Measurements from ENCODE around the gene ITGAL.
"Not testable (repeated sequence)": the region's sequence is repeated elsewhere in the genome, so short reads cannot be mapped to it uniquely, and the experiment has no call there.

ITGAL gene

DNA sequence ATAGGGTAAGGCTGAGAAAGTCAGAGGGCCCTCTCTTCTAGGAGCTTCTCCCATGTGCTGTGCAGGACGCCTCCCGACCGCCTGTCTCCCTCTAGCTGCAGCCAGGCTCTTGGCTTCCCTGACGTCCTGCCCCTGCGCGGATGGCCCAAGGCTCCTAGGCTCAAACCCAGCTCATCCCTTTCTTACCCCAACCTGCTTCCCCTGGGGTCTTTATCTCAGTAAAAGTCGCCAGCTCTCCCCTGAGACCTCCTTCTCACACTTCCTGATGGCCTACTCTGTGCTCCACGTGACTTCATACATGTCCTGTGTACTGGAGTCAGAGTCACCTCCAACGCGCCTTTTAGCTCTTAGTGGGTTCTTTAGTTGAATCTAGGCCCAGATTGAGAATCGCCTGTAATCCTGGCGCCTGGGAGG lies 63.2 kb downstream of the ITGAL start:
- no peak overlapping the region for H2AFZ ChIP-seq (ENCODE audit: low read length)
- H3K9ac ChIP-seq (ENCODE audit: low read length) = peak overlapping the region; percentile 94

DNA sequence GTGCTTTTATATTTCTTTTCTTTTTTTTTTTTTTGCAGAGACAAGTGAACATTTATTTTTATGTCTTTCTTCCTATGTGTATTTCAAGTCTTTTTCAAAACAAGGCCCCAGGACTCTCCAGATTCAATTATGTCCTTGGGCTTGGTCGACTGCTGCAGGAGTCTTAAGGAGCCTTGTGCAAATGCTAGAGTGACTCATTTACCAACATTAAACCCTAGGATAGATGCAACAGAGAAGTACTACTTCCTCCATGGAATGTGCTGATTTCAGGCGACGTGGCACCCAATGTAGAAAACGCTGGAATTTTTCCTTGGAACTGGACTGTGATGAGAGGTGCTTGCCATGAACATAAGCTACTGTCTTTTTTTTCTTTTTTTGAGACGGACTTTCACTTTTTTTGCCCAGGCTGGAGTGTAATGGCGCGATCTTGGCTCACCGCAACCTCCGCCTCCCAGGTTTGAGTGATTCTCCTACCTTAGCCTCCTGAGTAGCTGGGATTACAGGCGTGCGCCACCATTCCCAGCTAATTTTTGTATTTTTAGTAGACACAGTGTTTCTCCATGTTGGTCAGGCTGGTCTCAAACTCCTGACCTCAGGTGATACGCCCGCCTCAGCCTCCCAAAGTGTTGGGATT lies 64.0 kb downstream of the ITGAL start:
- H3K9me2 ChIP-seq (ENCODE audit: low read depth, low read length); H3K9me3 ChIP-seq (ENCODE audit: low read length); H3K27me3 ChIP-seq (ENCODE audit: insufficient read depth, low read length); H2AFZ ChIP-seq (ENCODE audit: low read length); H3F3A ChIP-seq (ENCODE audit: insufficient read depth, low read length); H3K79me2 ChIP-seq (ENCODE audit: insufficient read depth, low read length); H3K36me3 ChIP-seq (ENCODE audit: insufficient read depth, low read length); H4K20me1 ChIP-seq (ENCODE audit: insufficient read depth, low read length): not testable (repeated sequence)
- Histone ChIP-seq H3K27ac (ENCODE audit: low read depth, low read length, poor library complexity, severe bottlenecking) (peak overlapping the region; percentile 83), H3K4me1 (ENCODE audit: insufficient read depth, low read length, severe bottlenecking) (peaks cover 23% of the 10 kb centered on the region), H3K4me3 (ENCODE audit: low read depth, low read length, poor library complexity, severe bottlenecking) (peak overlapping the region; percentile 73), H3K4me2 (ENCODE audit: low read length) (peak overlapping the region; percentile 88), H3K9ac (ENCODE audit: low read length) (peak overlapping the region; percentile 94)

More for the DNA sequence above, 63.2 kb downstream of the ITGAL start:
- TF ChIP-seq CTCF (IDR thresholded peaks at IDR 0.05; ENCODE audit: low read length) (peak; percentile 56), EZH2 (IDR thresholded peaks at IDR 0.05; ENCODE audit: borderline replicate concordance, low read length) (no peak)
- Histone ChIP-seq H4K20me1 (ENCODE audit: insufficient read depth, low read length) (no peaks in the 10 kb centered on the region), H3K36me3 (ENCODE audit: insufficient read depth, low read length) (peaks cover 13% of the 10 kb centered on the region), H3K27me3 (ENCODE audit: insufficient read depth, low read length) (no peaks in the 10 kb centered on the region), H3K4me2 (ENCODE audit: low read length) (peak overlapping the region; percentile 88), H3K4me3 (ENCODE audit: low read depth, low read length, poor library complexity, severe bottlenecking) (peak overlapping the region; percentile 73), H3K27ac (ENCODE audit: low read depth, low read length, poor library complexity, severe bottlenecking) (peak overlapping the region; percentile 83), H3K4me1 (ENCODE audit: insufficient read depth, low read length, severe bottlenecking) (peaks cover 25% of the 10 kb centered on the region), H3K9me3 (ENCODE audit: low read length) (no peaks in the 10 kb centered on the region), H3K9me2 (ENCODE audit: low read depth, low read length) (no peaks in the 10 kb centered on the region), H3K79me2 (ENCODE audit: insufficient read depth, low read length) (no peaks in the 10 kb centered on the region), H3F3A (ENCODE audit: insufficient read depth, low read length) (no peaks in the 10 kb centered on the region)

- H2AFZ ChIP-seq (ENCODE audit: low read length) = no peak overlapping the region
- no peaks in the 10 kb centered on the region for H3K9me2 ChIP-seq (ENCODE audit: low read depth, low read length)
- no peaks in the 10 kb centered on the region for H3F3A ChIP-seq (ENCODE audit: insufficient read depth, low read length)
- no peaks in the 10 kb centered on the region for H3K9me3 ChIP-seq (ENCODE audit: low read length)
- no peak for TF ChIP-seq CTCF (IDR thresholded peaks at IDR 0.05; ENCODE audit: low read length)
- H3K36me3 ChIP-seq (ENCODE audit: insufficient read depth, low read length) = no peaks in the 10 kb centered on the region
- H4K20me1 ChIP-seq (ENCODE audit: insufficient read depth, low read length) = no peaks in the 10 kb centered on the region
- no peaks in the 10 kb centered on the region for H3K27me3 ChIP-seq (ENCODE audit: insufficient read depth, low read length)
- peaks cover 18% of the 10 kb centered on the region for H3K4me1 ChIP-seq (ENCODE audit: insufficient read depth, low read length, severe bottlenecking)
- no peak overlapping the region for H3K4me2 ChIP-seq (ENCODE audit: low read length)
- H3K27ac ChIP-seq (ENCODE audit: low read depth, low read length, poor library complexity, severe bottlenecking) = no peak overlapping the region
- no peaks in the 10 kb centered on the region for H3K79me2 ChIP-seq (ENCODE audit: insufficient read depth, low read length)
- H3K4me3 ChIP-seq (ENCODE audit: low read depth, low read length, poor library complexity, severe bottlenecking) = no peak overlapping the region
- no peak overlapping the region for H3K9ac ChIP-seq (ENCODE audit: low read length)
These were observed 66.7 kb downstream of the ITGAL start for GRCh38 chr16:30539000-30539964.

DNA sequence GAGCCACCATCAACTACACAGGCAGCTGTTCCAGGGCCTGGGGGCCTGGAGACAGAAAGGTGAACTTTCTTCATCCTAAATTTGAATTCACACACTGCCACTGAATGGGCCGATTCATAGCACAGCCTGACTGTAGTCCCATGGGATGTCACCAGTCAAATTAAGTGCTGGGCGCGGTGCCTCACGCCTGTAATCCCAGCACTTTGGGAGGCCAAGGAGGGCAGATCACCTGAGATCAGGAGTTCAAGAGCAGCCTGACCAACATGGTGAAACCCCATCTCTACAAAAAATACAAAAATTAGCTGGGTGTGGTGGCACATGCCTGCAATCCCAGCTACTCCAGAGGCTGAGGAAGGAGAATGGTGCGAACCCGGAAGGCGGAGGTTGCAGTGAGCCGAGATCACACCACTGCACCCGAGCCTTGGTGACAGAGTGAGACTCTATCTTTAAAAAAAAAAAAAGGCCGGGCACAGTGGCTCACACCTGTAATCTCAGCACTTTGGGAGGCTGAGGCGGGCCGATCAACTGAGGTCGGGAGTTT lies 67.5 kb downstream of the ITGAL start:
- not testable (repeated sequence) for H3K27ac ChIP-seq (ENCODE audit: low read depth, low read length, poor library complexity, severe bottlenecking); H3K36me3 ChIP-seq (ENCODE audit: insufficient read depth, low read length); H3K27me3 ChIP-seq (ENCODE audit: insufficient read depth, low read length); H3K9me2 ChIP-seq (ENCODE audit: low read depth, low read length); H4K20me1 ChIP-seq (ENCODE audit: insufficient read depth, low read length); H3K79me2 ChIP-seq (ENCODE audit: insufficient read depth, low read length); H3K9ac ChIP-seq (ENCODE audit: low read length); H3K4me3 ChIP-seq (ENCODE audit: low read depth, low read length, poor library complexity, severe bottlenecking); H3F3A ChIP-seq (ENCODE audit: insufficient read depth, low read length); H3K9me3 ChIP-seq (ENCODE audit: low read length); H3K4me2 ChIP-seq (ENCODE audit: low read length); H2AFZ ChIP-seq (ENCODE audit: low read length)
- peaks cover 17% of the 10 kb centered on the region for H3K4me1 ChIP-seq (ENCODE audit: insufficient read depth, low read length, severe bottlenecking)

DNA sequence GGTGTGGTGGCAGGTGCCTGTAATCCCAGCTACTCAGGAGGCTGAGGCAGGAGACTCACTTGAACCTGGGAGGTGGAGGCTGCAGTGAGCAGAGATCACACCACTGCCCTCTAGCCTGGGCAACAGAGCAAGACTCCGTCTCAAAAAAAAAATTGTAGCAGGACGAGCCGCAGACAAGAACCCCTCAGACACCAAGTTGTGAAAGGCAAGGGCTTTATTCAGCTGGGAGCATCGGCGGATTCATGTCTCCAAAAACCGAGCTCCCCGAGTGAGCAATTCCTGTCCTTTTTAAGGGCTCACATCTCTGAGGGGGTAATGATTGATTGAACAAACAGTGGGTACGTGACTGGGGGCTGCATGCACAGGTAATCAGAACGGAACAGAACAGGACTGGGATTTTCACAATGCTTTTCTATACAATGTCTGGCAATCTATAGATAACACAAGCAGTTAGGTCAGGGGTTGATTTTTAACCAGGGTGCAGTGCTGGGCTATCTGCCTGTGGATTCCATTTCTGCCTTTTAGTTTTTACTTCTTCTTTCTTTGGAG lies 68.4 kb downstream of the ITGAL start:
- not testable (repeated sequence) for H3K4me3 ChIP-seq (ENCODE audit: low read depth, low read length, poor library complexity, severe bottlenecking); H3K4me1 ChIP-seq (ENCODE audit: insufficient read depth, low read length, severe bottlenecking); H3K27me3 ChIP-seq (ENCODE audit: insufficient read depth, low read length); H3K9me3 ChIP-seq (ENCODE audit: low read length); H4K20me1 ChIP-seq (ENCODE audit: insufficient read depth, low read length); H3K36me3 ChIP-seq (ENCODE audit: insufficient read depth, low read length); H2AFZ ChIP-seq (ENCODE audit: low read length); H3K27ac ChIP-seq (ENCODE audit: low read depth, low read length, poor library complexity, severe bottlenecking); H3K9me2 ChIP-seq (ENCODE audit: low read depth, low read length); H3K9ac ChIP-seq (ENCODE audit: low read length); H3F3A ChIP-seq (ENCODE audit: insufficient read depth, low read length); H3K4me2 ChIP-seq (ENCODE audit: low read length); H3K79me2 ChIP-seq (ENCODE audit: insufficient read depth, low read length)
